K562 (cell line): ENCODE results near the gene LASP1. TPM values are rescaled to one million over a fixed set of nuclear protein-coding genes. Genes with fewer than 3 reads are reported as not detected.

Experiments
- BRCA1 ChIP-seq, 2 experiments: fragments of 450-650 bp in 1 of 2; sonication (generic) in 1 of 2; formaldehyde crosslinking in 1 of 2; IDR thresholded peaks; 2 replicates each; pipeline versions ENCODE4 v1.5.0 to v1.6.1; 2017 to 2020; ENCODE audit warnings: mild to moderate bottlenecking in 1 of 2, missing genetic modification reagents in 1 of 2
- CCAR2 ChIP-seq: fragments of 200-400 bp; formaldehyde crosslinking; IDR thresholded peaks from 2 replicates; pipeline ENCODE4 v1.6.1; 2017; ENCODE audit warnings: mild to moderate bottlenecking, low read depth, low read length
- E4F1 ChIP-seq: fragments of 250-450 bp; sonication (Bioruptor Pico); IDR thresholded peaks from 2 replicates; pipeline ENCODE4 v1.5.0; 2021; ENCODE audit warnings: mild to moderate bottlenecking, borderline replicate concordance
- ESRRA ChIP-seq: fragments of 450-650 bp; IDR thresholded peaks from 2 replicates; pipeline ENCODE4 v1.6.1; 2014; ENCODE audit warnings: low read depth, mild to moderate bottlenecking, moderate library complexity, borderline replicate concordance
- FOXJ2 ChIP-seq: fragments of 200-800 bp; sonication (Bioruptor generic); IDR thresholded peaks from 2 replicates; pipeline ENCODE4 v1.6.1; 2016; ENCODE audit warnings: missing genetic modification characterization, missing compliant biosample characterization
- HBP1 ChIP-seq: fragments of 450-650 bp; formaldehyde crosslinking; IDR thresholded peaks from 2 replicates; pipeline ENCODE4 v1.4.0; 2022; ENCODE audit warnings: missing genetic modification characterization
- HNRNPH1 ChIP-seq: fragments of 200-400 bp; formaldehyde crosslinking; optimal IDR thresholded peaks from 2 replicates; pipeline ENCODE3; 2017; ENCODE audit warnings: low read depth, mild to moderate bottlenecking, low read length, moderate library complexity
- IRF9 ChIP-seq: fragments of 450-650 bp; IDR thresholded peaks from 2 replicates; pipeline ENCODE4 v1.6.1; 2016; ENCODE audit warnings: missing biosample characterization, missing genetic modification characterization
- MTA2 ChIP-seq: fragments of 450-650 bp; IDR thresholded peaks from 2 replicates; pipeline ENCODE4 v1.6.1; 2016; ENCODE audit warnings: low read depth
- NFATC3 ChIP-seq: fragments of 450-650 bp; IDR thresholded peaks from 2 replicates; pipeline ENCODE4 v1.6.1; 2017; ENCODE audit warnings: mild to moderate bottlenecking
- NR3C1 ChIP-seq: sonication (generic); formaldehyde crosslinking; IDR thresholded peaks from 2 replicates; pipeline ENCODE4 v1.8.1; 2022; ENCODE audit warnings: missing genetic modification reagents
- PHF21A ChIP-seq: fragments of 450-650 bp; IDR thresholded peaks from 2 replicates; pipeline ENCODE4 v1.6.1; 2017; ENCODE audit warnings: low read depth, borderline replicate concordance
- SAFB ChIP-seq: fragments of 200-400 bp; formaldehyde crosslinking; IDR thresholded peaks from 2 replicates; pipeline ENCODE4 v1.6.1; 2017; ENCODE audit warnings: low read depth, low read length, borderline replicate concordance
- SFPQ ChIP-seq: fragments of 200-400 bp; formaldehyde crosslinking; IDR thresholded peaks from 2 replicates; pipeline ENCODE4 v1.6.1; 2017; ENCODE audit warnings: mild to moderate bottlenecking, low read depth, low read length, moderate library complexity
- TCF7L2 ChIP-seq: fragments of 150-350 bp; IDR thresholded peaks from 2 replicates; pipeline ENCODE4 v1.6.1; 2016; ENCODE audit warnings: low read depth, mild to moderate bottlenecking, low read length, moderate library complexity
- ZKSCAN8 ChIP-seq: fragments of 200-800 bp; sonication (Bioruptor generic); IDR thresholded peaks from 2 replicates; pipeline ENCODE4 v1.6.1; 2016; ENCODE audit warnings: missing genetic modification characterization, missing compliant biosample characterization
- ZNF124 ChIP-seq: sonication (generic); formaldehyde crosslinking; IDR thresholded peaks from 2 replicates; pipeline ENCODE4 v1.8.1; 2022; ENCODE audit warnings: missing genetic modification reagents
- ZNF133 ChIP-seq: fragments of 250-450 bp; sonication (Bioruptor Pico); IDR thresholded peaks from 2 replicates; pipeline ENCODE4 v1.4.0; 2020; ENCODE audit warnings: mild to moderate bottlenecking
- ZNF274 ChIP-seq: IDR thresholded peaks from 2 replicates; pipeline ENCODE4 v1.6.1; 2011; ENCODE audit warnings: low read depth, mild to moderate bottlenecking, low read length, moderate library complexity, borderline replicate concordance
- ZNF311 ChIP-seq: fragments of 250-450 bp; sonication (Bioruptor Pico); IDR thresholded peaks from 2 replicates; pipeline ENCODE4 v1.4.0; 2020; ENCODE audit warnings: mild to moderate bottlenecking, moderate library complexity
- ZNF77 ChIP-seq: fragments of 250-450 bp; sonication (Bioruptor Pico); IDR thresholded peaks from 2 replicates; pipeline ENCODE4 v1.5.0; 2020
- polyA plus RNA-seq, 8 experiments: library from polyadenylated mRNA; depleted of rRNA in 4 of 8; stranded (reverse) in 5 of 8; unstranded in 3 of 8; fragments of >200 nt; fragmentation: Nextera tagmentation in 2 of 8; fragmentation: Illumina TruSeq in 1 of 8; extraction: Ambion mirVana in 2 of 8; extraction: Trizol in 1 of 8; gene quantifications; 2 replicates each; pipeline versions ENCODE4 v1.2.1 to v1.2.3, GENCODE V29; 2011 to 2014; ENCODE audit warnings: inconsistent platforms in 1 of 8, missing spikeins in 1 of 8
- total RNA-seq, 7 experiments: library from RNA; depleted of rRNA in 6 of 7; stranded (reverse); fragments of >200 nt in 6 of 7; fragmentation: Illumina TruSeq in 2 of 7; extraction: Trizol in 2 of 7; gene quantifications; 2 replicates each; pipeline versions ENCODE4 v1.2.1 to v1.2.3, GENCODE V29; 2011 to 2021; ENCODE audit warnings: low replicate concordance in 1 of 7

Gene LASP1
- total and polyA plus RNA-seq, 9 of the 15 experiments (the other 6 are each of a cell fraction or from before 2014, with no cell fraction given): 23.0 to 125 (median 55.3) TPM

- TF ChIP-seq ZNF274: no peak
- TF ChIP-seq BRCA1 (IDR thresholded peaks at IDR 0.05): no peak
- TF ChIP-seq BRCA1 (CRISPR knock-in tag; IDR thresholded peaks at IDR 0.05): no peak
- TF ChIP-seq ZNF133 (CRISPR knock-in tag): no peak
- peak; percentile 84 for TF ChIP-seq E4F1 (CRISPR knock-in tag)
- TF ChIP-seq CCAR2: no peak
- no peak for TF ChIP-seq NR3C1 (CRISPR knock-in tag)
- no peak for TF ChIP-seq SFPQ
- TF ChIP-seq PHF21A: no peak
- no peak for TF ChIP-seq FOXJ2 (tag)
- TF ChIP-seq ZNF77 (CRISPR knock-in tag): peak; percentile 58; the same call in 1 of the 2 replicates
- TF ChIP-seq ESRRA: peak; percentile 62; the same call in 1 of the 2 replicates
- TF ChIP-seq ZNF124 (CRISPR knock-in tag): no peak
- no peak for TF ChIP-seq MTA2
- TF ChIP-seq NFATC3: no peak; the same call in 1 of the 2 replicates
- TF ChIP-seq ZNF311: no peak
- no peak for TF ChIP-seq TCF7L2
- peak; percentile 83 for TF ChIP-seq IRF9
- TF ChIP-seq ZKSCAN8: no peak; the same call in 1 of the 2 replicates
- TF ChIP-seq SAFB: no peak
- peak; percentile 78 for TF ChIP-seq HBP1 (CRISPR knock-in tag)
- no peak for TF ChIP-seq HNRNPH1
Observed at GRCh38 chr17:38853292-38854219, 16.3 kb upstream of the LASP1 start, which contains the start of gene RPL23 (continued).
